ENCODE results near the gene REXO2.

The REXO2 gene

GRCh38 chr11:114483929-114484328 lies 44.7 kb downstream of the REXO2 start:
- Histone ChIP-seq H3K36me3 (replicated peaks; ENCODE audit: insufficient read depth, low read length) (no peaks in the 10 kb centered on the region), H3K9ac (ENCODE audit: low read length) (no peak overlapping the region), H3K27me3 (replicated peaks; ENCODE audit: insufficient read depth, low read length) (no peaks in the 10 kb centered on the region), H2AFZ (ENCODE audit: low read length) (no peak overlapping the region), H3K4me1 (ENCODE audit: low read length) (no peaks in the 10 kb centered on the region), H4K20me1 (ENCODE audit: insufficient read depth, low read length) (no peaks in the 10 kb centered on the region), H3F3A (ENCODE audit: insufficient read depth, low read length) (no peaks in the 10 kb centered on the region), H3K4me3 (ENCODE audit: low read length) (no peak overlapping the region), H3K4me2 (ENCODE audit: low read depth, low read length) (no peak overlapping the region), H3K9me3 (replicated peaks; ENCODE audit: insufficient read depth, low read length) (no peaks in the 10 kb centered on the region), H3K79me2 (ENCODE audit: low read length) (no peaks in the 10 kb centered on the region), H3K9me2 (replicated peaks; ENCODE audit: insufficient read depth, low read length) (no peaks in the 10 kb centered on the region), H3K27ac (ENCODE audit: low read length) (no peak overlapping the region)
- TF ChIP-seq EZH2 (optimal IDR thresholded peaks at IDR 0.05; ENCODE audit: low read depth, low read length): no peak
- no peak for TF ChIP-seq CTCF (IDR thresholded peaks at IDR 0.05; ENCODE audit: low read length)
- no peak for TF ChIP-seq EZH2phosphoT487 (IDR thresholded peaks at IDR 0.05; ENCODE audit: low read length)
- DNase-seq: no peak

GRCh38 chr11:114496915-114497314 lies 57.6 kb downstream of the REXO2 start:
- Histone ChIP-seq H3F3A (ENCODE audit: insufficient read depth, low read length) (no peaks in the 10 kb centered on the region), H3K27me3 (replicated peaks; ENCODE audit: insufficient read depth, low read length) (no peaks in the 10 kb centered on the region), H3K4me1 (ENCODE audit: low read length) (no peaks in the 10 kb centered on the region), H3K4me2 (ENCODE audit: low read depth, low read length) (no peak overlapping the region), H3K4me3 (ENCODE audit: low read length) (no peak overlapping the region), H3K9me3 (replicated peaks; ENCODE audit: insufficient read depth, low read length) (no peaks in the 10 kb centered on the region), H3K9ac (ENCODE audit: low read length) (no peak overlapping the region), H3K36me3 (replicated peaks; ENCODE audit: insufficient read depth, low read length) (no peaks in the 10 kb centered on the region), H3K79me2 (ENCODE audit: low read length) (no peaks in the 10 kb centered on the region), H2AFZ (ENCODE audit: low read length) (no peak overlapping the region), H3K9me2 (replicated peaks; ENCODE audit: insufficient read depth, low read length) (no peaks in the 10 kb centered on the region), H4K20me1 (ENCODE audit: insufficient read depth, low read length) (no peaks in the 10 kb centered on the region), H3K27ac (ENCODE audit: low read length) (no peak overlapping the region)
- no peak for DNase-seq
- TF ChIP-seq CTCF (IDR thresholded peaks at IDR 0.05; ENCODE audit: low read length) (no peak), EZH2phosphoT487 (IDR thresholded peaks at IDR 0.05; ENCODE audit: low read length) (no peak), EZH2 (optimal IDR thresholded peaks at IDR 0.05; ENCODE audit: low read depth, low read length) (no peak)

DNA sequence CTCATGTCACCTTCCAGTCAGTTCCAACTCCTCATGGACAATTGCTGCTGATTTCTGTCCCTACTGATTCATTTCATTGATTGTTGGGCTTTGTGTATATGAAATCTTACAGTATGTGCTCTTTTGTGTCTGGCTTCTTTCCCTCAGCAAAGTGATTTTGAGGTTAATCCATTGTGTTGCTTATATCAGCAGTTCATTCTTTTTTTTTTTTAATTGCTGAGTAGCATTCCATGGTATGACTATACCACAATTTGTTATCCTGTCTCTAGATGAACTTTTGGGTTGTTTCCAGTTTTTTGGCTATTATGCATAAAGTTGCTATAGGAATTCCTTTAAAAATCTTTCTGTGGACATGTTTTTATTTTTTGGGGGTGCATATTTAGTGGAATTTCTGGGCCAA lies 60.5 kb downstream of the REXO2 start:
- H4K20me1 ChIP-seq (ENCODE audit: insufficient read depth, low read length): no peaks in the 10 kb centered on the region
- no peaks in the 10 kb centered on the region for H3K4me1 ChIP-seq (ENCODE audit: low read length)
- no peaks in the 10 kb centered on the region for H3K9me3 ChIP-seq (replicated peaks; ENCODE audit: insufficient read depth, low read length)
- H3K79me2 ChIP-seq (ENCODE audit: low read length): no peaks in the 10 kb centered on the region
- H3K9ac ChIP-seq (ENCODE audit: low read length): no peak overlapping the region
- H3K4me3 ChIP-seq (ENCODE audit: low read length): no peak overlapping the region
- no peak overlapping the region for H3K4me2 ChIP-seq (ENCODE audit: low read depth, low read length)
- no peak overlapping the region for H3K27ac ChIP-seq (ENCODE audit: low read length)
- H3K36me3 ChIP-seq (replicated peaks; ENCODE audit: insufficient read depth, low read length): no peaks in the 10 kb centered on the region
- H3K9me2 ChIP-seq (replicated peaks; ENCODE audit: insufficient read depth, low read length): no peaks in the 10 kb centered on the region
- no peaks in the 10 kb centered on the region for H3F3A ChIP-seq (ENCODE audit: insufficient read depth, low read length)
- no peak for DNase-seq
- TF ChIP-seq CTCF (IDR thresholded peaks at IDR 0.05; ENCODE audit: low read length) (no peak), EZH2phosphoT487 (IDR thresholded peaks at IDR 0.05; ENCODE audit: low read length) (no peak), EZH2 (optimal IDR thresholded peaks at IDR 0.05; ENCODE audit: low read depth, low read length) (no peak)
- H2AFZ ChIP-seq (ENCODE audit: low read length): no peak overlapping the region
- no peaks in the 10 kb centered on the region for H3K27me3 ChIP-seq (replicated peaks; ENCODE audit: insufficient read depth, low read length)

All from MM.1S (cell line).